IPS-18c (cell line): Measurements from ENCODE around the gene FOXP4.

Source experiments
- H3K4me3 ChIP-seq: 2 replicates; pipeline ENCODE4 v1.7.0; 2013; ENCODE audit warnings: low read depth, mild to moderate bottlenecking, low read length, moderate library complexity; ENCODE audit not compliant: insufficient read depth
- H3K9me3 ChIP-seq: one replicate; pipeline ENCODE4 v1.6.1; 2013; ENCODE audit warnings: mild to moderate bottlenecking, low read length, moderate library complexity; ENCODE audit not compliant: control insufficient read depth, insufficient read depth

Gene FOXP4

GRCh38 chr6:41545703-41546474 lies at the start of gene FOXP4:
FOXP4 (plus strand) TSS chr6:41546381; CDS start chr6:41565761, 19,380 bp downstream.
- peak within 1 kb of the TSS; percentile 73 for H3K4me3 ChIP-seq
- no peaks in the 10 kb centered on the region for H3K9me3 ChIP-seq

- H3K9me3 ChIP-seq, result no peaks in the 10 kb centered on the region
Measured at GRCh38 chr6:41497573-41497972, 48.6 kb upstream of the FOXP4 start.

GRCh38 chr6:41497994-41498393 lies 48.2 kb upstream of the FOXP4 start:
- Histone ChIP-seq H3K4me3 (no peak overlapping the region), H3K9me3 (no peaks in the 10 kb centered on the region)

More at GRCh38 chr6:41497573-41497972, 48.6 kb upstream of the FOXP4 start:
- H3K4me3 ChIP-seq, result no peak overlapping the region

- Histone ChIP-seq H3K4me3 (no peak overlapping the region), H3K9me3 (no peaks in the 10 kb centered on the region)
Measured at GRCh38 chr6:41498968-41499599, 47.1 kb upstream of the FOXP4 start.

- H3K9me3 ChIP-seq, result no peaks in the 10 kb centered on the region
- no peak overlapping the region for H3K4me3 ChIP-seq
Measured at GRCh38 chr6:41500561-41500960, 45.6 kb upstream of the FOXP4 start.

GRCh38 chr6:41502566-41502916 lies 43.6 kb upstream of the FOXP4 start:
- Histone ChIP-seq H3K4me3 (peak overlapping the region; percentile 28; the same call in 1 of the 2 replicates), H3K9me3 (no peaks in the 10 kb centered on the region)

- H3K9me3 ChIP-seq, result no peaks in the 10 kb centered on the region
- H3K4me3 ChIP-seq, result peak overlapping the region; percentile 28; the same call in 1 of the 2 replicates
Measured at GRCh38 chr6:41502917-41503671, 43.1 kb upstream of the FOXP4 start.

GRCh38 chr6:41503827-41504465 lies 42.2 kb upstream of the FOXP4 start:
- no peaks in the 10 kb centered on the region for H3K9me3 ChIP-seq
- H3K4me3 ChIP-seq, result peak overlapping the region; percentile 50

- Histone ChIP-seq H3K9me3 (no peaks in the 10 kb centered on the region), H3K4me3 (peak overlapping the region; percentile 50)
Measured at GRCh38 chr6:41504466-41505121, 41.6 kb upstream of the FOXP4 start.

GRCh38 chr6:41505122-41506049 lies 40.8 kb upstream of the FOXP4 start:
- Histone ChIP-seq H3K4me3 (peak overlapping the region; percentile 50), H3K9me3 (no peaks in the 10 kb centered on the region)

- Histone ChIP-seq H3K9me3 (no peaks in the 10 kb centered on the region), H3K4me3 (no peak overlapping the region)
Measured at GRCh38 chr6:41508479-41508878, 37.7 kb upstream of the FOXP4 start.

- Histone ChIP-seq H3K4me3 (no peak overlapping the region), H3K9me3 (no peaks in the 10 kb centered on the region)
Measured at GRCh38 chr6:41509580-41509979, 36.6 kb upstream of the FOXP4 start.

- H3K9me3 ChIP-seq, result no peaks in the 10 kb centered on the region
Measured at GRCh38 chr6:41511443-41512060, 34.6 kb upstream of the FOXP4 start.

GRCh38 chr6:41512146-41512701 lies 34.0 kb upstream of the FOXP4 start:
- Histone ChIP-seq H3K9me3 (no peaks in the 10 kb centered on the region), H3K4me3 (no peak overlapping the region)

More at GRCh38 chr6:41511443-41512060, 34.6 kb upstream of the FOXP4 start:
- no peak overlapping the region for H3K4me3 ChIP-seq

GRCh38 chr6:41515995-41516394 lies 30.2 kb upstream of the FOXP4 start:
- H3K4me3 ChIP-seq, result no peak overlapping the region
- no peaks in the 10 kb centered on the region for H3K9me3 ChIP-seq
